ENCODE results near the gene ALS2. TPM values are rescaled to one million over a fixed set of nuclear protein-coding genes. Genes with fewer than 3 reads are reported as not detected.

Gene ALS2
- polyA plus RNA-seq, 1 of the 3 experiments (the other 2 are of a cell fraction): 11.6 TPM

DNA sequence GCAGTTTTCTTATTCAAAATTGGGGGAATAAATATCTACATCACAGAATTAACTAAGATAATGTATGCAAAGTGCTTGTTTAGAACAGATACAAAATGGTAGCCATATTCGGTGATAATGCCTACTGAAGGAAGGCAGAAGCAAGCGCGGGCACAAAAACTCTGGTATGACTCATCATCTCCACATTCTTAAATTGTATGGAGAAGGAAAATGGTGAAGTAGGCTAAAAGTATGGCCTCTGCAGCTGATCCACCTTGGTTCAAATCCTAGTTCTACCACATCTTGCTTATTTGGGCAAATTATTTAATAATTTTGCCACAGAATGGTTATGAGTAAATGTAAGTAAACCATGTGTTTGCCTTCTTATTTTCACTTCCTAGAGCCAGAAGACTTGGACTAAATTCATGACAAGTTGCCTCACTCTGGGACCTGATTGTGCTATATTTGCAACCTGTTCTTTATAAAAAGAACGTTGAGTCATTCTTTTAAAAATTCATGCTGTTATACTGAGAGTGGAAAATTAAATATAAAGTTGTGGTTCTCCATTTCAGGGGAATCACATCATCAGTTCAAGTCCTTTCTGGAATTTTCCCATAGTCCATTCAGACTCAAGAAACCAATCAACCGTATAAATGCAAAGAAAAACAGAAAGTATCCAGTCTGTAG is 16.6 kb upstream of the ALS2 start (continued):
- TF ChIP-seq SMC3 (IDR thresholded peaks at IDR 0.05; ENCODE audit: low read depth, low read length): no peak
- no peak for TF ChIP-seq GABPA (IDR thresholded peaks at IDR 0.05; ENCODE audit: low read depth)
- no peak for TF ChIP-seq MXI1 (IDR thresholded peaks at IDR 0.05; ENCODE audit: low read depth, low read length)
- TF ChIP-seq SIN3A (IDR thresholded peaks at IDR 0.05; ENCODE audit: borderline replicate concordance, low read depth, low read length): no peak
- TF ChIP-seq ELF1 (IDR thresholded peaks at IDR 0.05): no peak
- TF ChIP-seq MEF2A (IDR thresholded peaks at IDR 0.05; ENCODE audit: borderline replicate concordance, low read depth): peak; percentile 92
- TF ChIP-seq, protein P1, sequence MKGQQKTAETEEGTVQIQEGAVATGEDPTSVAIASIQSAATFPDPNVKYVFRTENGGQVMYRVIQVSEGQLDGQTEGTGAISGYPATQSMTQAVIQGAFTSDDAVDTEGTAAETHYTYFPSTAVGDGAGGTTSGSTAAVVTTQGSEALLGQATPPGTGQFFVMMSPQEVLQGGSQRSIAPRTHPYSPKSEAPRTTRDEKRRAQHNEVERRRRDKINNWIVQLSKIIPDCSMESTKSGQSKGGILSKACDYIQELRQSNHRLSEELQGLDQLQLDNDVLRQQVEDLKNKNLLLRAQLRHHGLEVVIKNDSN (IDR thresholded peaks at IDR 0.05; ENCODE audit: borderline replicate concordance, low read depth): no peak

DNA sequence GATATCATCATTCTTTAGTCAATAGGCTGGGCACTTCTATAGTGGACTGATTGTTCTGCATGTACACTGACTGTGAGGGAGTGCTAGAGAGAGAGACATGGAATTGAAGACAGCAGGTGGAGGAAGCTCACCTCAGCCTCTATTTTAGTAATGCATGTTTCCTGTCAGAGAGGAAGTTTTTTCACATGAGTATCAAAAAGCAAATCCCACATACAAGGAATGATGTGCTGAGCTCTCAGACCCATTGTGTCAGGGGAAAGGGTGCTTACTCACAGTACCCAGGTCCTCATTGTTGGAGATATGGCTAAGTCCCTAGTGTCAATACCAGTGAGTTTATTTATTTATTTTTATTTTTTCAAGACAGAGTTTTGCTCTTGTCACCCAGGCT is 15.7 kb upstream of the ALS2 start:
- Histone ChIP-seq H3K36me3 (replicated peaks in 1 of 2; ENCODE audit: control insufficient read depth in 1 of 2, insufficient read depth in 2 of 2, low read length in 1 of 2) (no peaks in the 10 kb centered on the region), H3K9me2 (no peaks in the 10 kb centered on the region), H3K79me2 (ENCODE audit: insufficient read depth) (no peaks in the 10 kb centered on the region), H3K9me3 (no peaks in the 10 kb centered on the region), H3F3A (replicated peaks; ENCODE audit: insufficient read depth) (peaks cover 48% of the 10 kb centered on the region), H3K27ac (ENCODE audit: low read depth in 2 of 2, low read length in 1 of 2) (peak overlapping the region; percentile 3 to 99; a peak in 3 of 4 replicates), H3K4me3 (ENCODE audit: low read depth in 2 of 2, low read length in 1 of 2) (no peak overlapping the region), H3K9ac (no peak overlapping the region), H3K4me2 (no peak overlapping the region), H3K4me1 (ENCODE audit: control insufficient read depth in 1 of 2, insufficient read depth in 2 of 2, low read depth in 1 of 2, low read length in 1 of 2) (peaks cover 0 to 22% of the 10 kb centered on the region in 2 experiments; a peak in 2 of 4 replicates), H4K20me1 (ENCODE audit: insufficient read depth) (no peaks in the 10 kb centered on the region), H2AFZ (ENCODE audit: low read depth) (no peak overlapping the region), H3K27me3 (ENCODE audit: insufficient read depth) (no peaks in the 10 kb centered on the region)
- ChIA-PET POLR2A (no interaction called here), CTCF (interaction anchor here (0.5 to 2.6 kb wide), 7 partner anchors 10 to 487 kb away, joined by 3 to 12 read pairs (median 3); partner anchors contain the start of gene CDK15)
- TF ChIP-seq TEAD4 (IDR thresholded peaks at IDR 0.05; ENCODE audit: borderline replicate concordance, insufficient read depth) (no peak), RXRA (IDR thresholded peaks at IDR 0.05; ENCODE audit: borderline replicate concordance, low read depth) (no peak), GABPA (IDR thresholded peaks at IDR 0.05; ENCODE audit: low read depth) (no peak), RFX5 (IDR thresholded peaks at IDR 0.05; ENCODE audit: low read length) (no peak), GATA2 (CRISPR knock-in tag; IDR thresholded peaks at IDR 0.05) (no peak), NRF1 (IDR thresholded peaks at IDR 0.05; ENCODE audit: low read depth, low read length) (no peak), RCOR1 (IDR thresholded peaks at IDR 0.05; ENCODE audit: low read length) (no peak)
- TF ChIP-seq, protein P2, sequence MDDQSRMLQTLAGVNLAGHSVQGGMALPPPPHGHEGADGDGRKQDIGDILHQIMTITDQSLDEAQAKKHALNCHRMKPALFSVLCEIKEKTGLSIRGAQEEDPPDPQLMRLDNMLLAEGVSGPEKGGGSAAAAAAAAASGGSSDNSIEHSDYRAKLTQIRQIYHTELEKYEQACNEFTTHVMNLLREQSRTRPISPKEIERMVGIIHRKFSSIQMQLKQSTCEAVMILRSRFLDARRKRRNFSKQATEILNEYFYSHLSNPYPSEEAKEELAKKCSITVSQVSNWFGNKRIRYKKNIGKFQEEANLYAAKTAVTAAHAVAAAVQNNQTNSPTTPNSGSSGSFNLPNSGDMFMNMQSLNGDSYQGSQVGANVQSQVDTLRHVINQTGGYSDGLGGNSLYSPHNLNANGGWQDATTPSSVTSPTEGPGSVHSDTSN (IDR thresholded peaks at IDR 0.05): no peak
- TF ChIP-seq, protein P1 (IDR thresholded peaks at IDR 0.05; ENCODE audit: borderline replicate concordance, low read depth): no peak
- no peak for DNase-seq
